A549 (cell line): ENCODE data around the gene SLC22A17. TPM values are rescaled to one million over a fixed set of nuclear protein-coding genes. Genes with fewer than 3 reads are reported as not detected.

Source experiments
- ATAC-seq, 2 experiments: fragments of 200-7000 bp in 1 of 2; fragments of >200 bp in 1 of 2; cut with Nextera tagmentation in 1 of 2; cut with Tn5 transposase in 1 of 2; 3 replicates each; pipeline versions ENCODE4 v1.8.0 to v1.9.1; 2018 to 2020; ENCODE audit warnings: mild to moderate bottlenecking in 1 of 2, moderate library complexity in 1 of 2
- CTCF ChIA-PET: fragments of 300-600 bp; sonication (Branson Sonifier 250); formaldehyde crosslinking; extraction: SDS; loops from one replicate; lab custom pipeline; 2021; ENCODE audit warnings: antibody characterized with exemption, inconsistent platforms; lab: Yijun Ruan, JAX
- POLR2A ChIA-PET: fragments of 350-600 bp; formaldehyde crosslinking; extraction: SDS; loops from one replicate; lab custom pipeline; 2021; ENCODE audit warnings: antibody characterized with exemption, inconsistent platforms; lab: Yijun Ruan, JAX
- DNase-seq, 2 experiments: peaks; one replicate each; pipeline versions ENCODE4 v3.0.0 to v3.0.0-alpha.2; 2011 to 2016; ENCODE audit warnings: low read depth in 1 of 2, low spot score in 1 of 2
- FAIRE-seq: peaks from 2 replicates; lab custom pipeline; 2011; peaks lifted over from hg19 to GRCh38; lab: Jason Lieb, UNC
- H3K27ac ChIP-seq, 2 experiments: fragments of >200 bp; sonication (Bioruptor Twin); formaldehyde crosslinking; 3 replicates each; pipeline ENCODE4 v1.5.1; 2016 to 2017
- H3K4me1 ChIP-seq: fragments of >200 bp; sonication (Bioruptor Twin); formaldehyde crosslinking; 3 replicates; pipeline ENCODE4 v1.6.1; 2016
- H3K4me2 ChIP-seq: fragments of >200 bp; sonication (Bioruptor Twin); formaldehyde crosslinking; 3 replicates; pipeline ENCODE4 v1.6.1; 2016
- H3K4me3 ChIP-seq: fragments of >200 bp; sonication (Bioruptor Twin); formaldehyde crosslinking; 3 replicates; pipeline ENCODE4 v1.5.1; 2016
- H3K9me3 ChIP-seq: fragments of >200 bp; sonication (Bioruptor Twin); formaldehyde crosslinking; 3 replicates; pipeline ENCODE4 v1.6.1; 2016
- CBX8 ChIP-seq: fragments of 200-600 bp; sonication (generic); IDR thresholded peaks from 2 replicates; pipeline ENCODE4 v1.6.1; 2016
- CEBPB ChIP-seq, 2 experiments: fragments of >200 bp in 1 of 2; sonication (Bioruptor Twin) in 1 of 2; formaldehyde crosslinking in 1 of 2; IDR thresholded peaks; 2 replicates each; pipeline ENCODE4 v1.6.1; 2012 to 2016
- CHD2 ChIP-seq: fragments of 150-350 bp; IDR thresholded peaks from 2 replicates; pipeline ENCODE4 v1.6.1; 2014; ENCODE audit warnings: low read length; ENCODE audit not compliant: partially characterized antibody
- EHF ChIP-seq: fragments of 250-450 bp; sonication (Bioruptor Pico); IDR thresholded peaks from 2 replicates; pipeline ENCODE4 v1.5.0; 2020; ENCODE audit warnings: mild to moderate bottlenecking
- EHMT2 ChIP-seq: fragments of 200-600 bp; sonication (generic); IDR thresholded peaks from 2 replicates; pipeline ENCODE4 v1.6.1; 2016; ENCODE audit warnings: antibody characterized with exemption, low read depth, mild to moderate bottlenecking, moderate library complexity
- FOSL2 ChIP-seq, 2 experiments: fragments of 450-650 bp in 1 of 2; fragments of >200 bp in 1 of 2; sonication (Bioruptor Twin) in 1 of 2; formaldehyde crosslinking; IDR thresholded peaks; 2 replicates each; pipeline versions ENCODE4 v1.5.0 to v1.6.1; 2016 to 2020; ENCODE audit warnings: mild to moderate bottlenecking in 1 of 2, moderate library complexity in 1 of 2
- FOXS1 ChIP-seq: fragments of 250-450 bp; sonication (Bioruptor Pico); IDR thresholded peaks from 2 replicates; pipeline ENCODE4 v1.5.0; 2020; ENCODE audit warnings: mild to moderate bottlenecking, moderate library complexity
- HDAC2 ChIP-seq: fragments of 200-600 bp; sonication (generic); IDR thresholded peaks from 2 replicates; pipeline ENCODE4 v1.6.1; 2016
- HEYL ChIP-seq: fragments of 250-450 bp; sonication (Bioruptor Pico); IDR thresholded peaks from 2 replicates; pipeline ENCODE4 v1.8.0; 2021; ENCODE audit warnings: mild to moderate bottlenecking, moderate library complexity
- HOXB13 ChIP-seq: fragments of 250-450 bp; sonication (Bioruptor Pico); IDR thresholded peaks from 2 replicates; pipeline ENCODE4 v1.5.0; 2020; ENCODE audit warnings: low read depth, mild to moderate bottlenecking, moderate library complexity
- HOXB5 ChIP-seq: fragments of 250-450 bp; sonication (Bioruptor Pico); IDR thresholded peaks from 2 replicates; pipeline ENCODE4 v1.5.0; 2020; ENCODE audit warnings: mild to moderate bottlenecking, moderate library complexity
- JUNB ChIP-seq: fragments of >200 bp; sonication (Bioruptor Twin); formaldehyde crosslinking; IDR thresholded peaks from 2 replicates; pipeline ENCODE4 v1.6.1; 2016
- KDM5A ChIP-seq: fragments of 200-600 bp; sonication (generic); IDR thresholded peaks from 2 replicates; pipeline ENCODE4 v1.6.1; 2016; ENCODE audit warnings: antibody characterized with exemption, mild to moderate bottlenecking
- MAFK ChIP-seq: fragments of 450-650 bp; IDR thresholded peaks from 2 replicates; pipeline ENCODE4 v1.6.1; 2014; ENCODE audit not compliant: partially characterized antibody
- MAZ ChIP-seq: fragments of 150-350 bp; IDR thresholded peaks from 2 replicates; pipeline ENCODE4 v1.6.1; 2014; ENCODE audit warnings: antibody characterized with exemption, low read depth, low read length, borderline replicate concordance
- NPAS2 ChIP-seq: fragments of 250-450 bp; sonication (Bioruptor Pico); IDR thresholded peaks from 2 replicates; pipeline ENCODE4 v1.8.0; 2022; ENCODE audit warnings: mild to moderate bottlenecking, moderate library complexity, borderline replicate concordance
- NR3C1 ChIP-seq: fragments of >200 bp; sonication (Bioruptor Twin); formaldehyde crosslinking; IDR thresholded peaks from 3 replicates; pipeline ENCODE4 v1.6.1; 2017
- PHF8 ChIP-seq: fragments of 200-600 bp; sonication (generic); IDR thresholded peaks from 2 replicates; pipeline ENCODE4 v1.6.1; 2016; ENCODE audit warnings: low read depth, mild to moderate bottlenecking, antibody characterized with exemption, moderate library complexity, borderline replicate concordance
- POLR2A ChIP-seq: IDR thresholded peaks from 2 replicates; pipeline ENCODE4 v1.6.1; 2012; ENCODE audit warnings: mild to moderate bottlenecking, low read length
- SREBF2 ChIP-seq: fragments of 450-650 bp; IDR thresholded peaks from 2 replicates; pipeline ENCODE4 v1.6.1; 2014; ENCODE audit warnings: mild to moderate bottlenecking, moderate library complexity
- TP53 ChIP-seq: fragments of 250-450 bp; sonication (Bioruptor Pico); IDR thresholded peaks from 2 replicates; pipeline ENCODE4 v1.5.0; 2021; ENCODE audit warnings: mild to moderate bottlenecking, moderate library complexity
- ZFP36 ChIP-seq: fragments of 450-650 bp; IDR thresholded peaks from 2 replicates; pipeline ENCODE4 v1.6.1; 2014; ENCODE audit warnings: borderline replicate concordance; ENCODE audit not compliant: partially characterized antibody
- ZNF302 ChIP-seq: fragments of 250-450 bp; sonication (Bioruptor Pico); IDR thresholded peaks from 2 replicates; pipeline ENCODE4 v1.9.0; 2021; ENCODE audit warnings: inconsistent platforms, mild to moderate bottlenecking, moderate library complexity
- WGBS: methylation state at CpG from one replicate; pipeline ENCODE4 v1.1.6; 2017; ENCODE audit errors: missing lambda C conversion rate; 5-methylcytosine and 5-hydroxymethylcytosine counted together
- polyA plus RNA-seq, 4 experiments: library from polyadenylated mRNA; depleted of rRNA in 3 of 4; stranded (reverse); fragments of >200 nt; fragmentation: RNase III in 1 of 4; extraction: RNeasy Plus Mini Kit Qiagen cat#74134 plus additional on column Dnase treatment in 1 of 4; gene quantifications; 2 replicates in 3 of 4; 3 replicates in 1 of 4; pipeline ENCODE4 v1.2.3, GENCODE V29; 2011 to 2017
- TF ChIP-seq, protein P1 (sequence below): fragments of >200 bp; sonication (Bioruptor Twin); formaldehyde crosslinking; IDR thresholded peaks from 3 replicates; pipeline ENCODE4 v1.6.1; 2016
- TF ChIP-seq, protein P2 (sequence below): IDR thresholded peaks from 2 replicates; pipeline ENCODE4 v1.6.1; 2012; ENCODE audit warnings: low read depth, borderline replicate concordance
- TF ChIP-seq, protein P3 (sequence below): fragments of >200 bp; sonication (Bioruptor Twin); formaldehyde crosslinking; IDR thresholded peaks from 2 replicates; pipeline ENCODE4 v1.6.1; 2016
- TF ChIP-seq, protein P4 (sequence below): IDR thresholded peaks from 2 replicates; pipeline ENCODE4 v1.6.1; 2012
- TF ChIP-seq, protein P5 (sequence below): IDR thresholded peaks from 2 replicates; pipeline ENCODE4 v1.6.1; 2012

The SLC22A17 gene
- polyA plus RNA-seq, 2 of the 4 experiments (the other 2 are of a cell fraction), result 3.5 to 8.4 TPM

DNA sequence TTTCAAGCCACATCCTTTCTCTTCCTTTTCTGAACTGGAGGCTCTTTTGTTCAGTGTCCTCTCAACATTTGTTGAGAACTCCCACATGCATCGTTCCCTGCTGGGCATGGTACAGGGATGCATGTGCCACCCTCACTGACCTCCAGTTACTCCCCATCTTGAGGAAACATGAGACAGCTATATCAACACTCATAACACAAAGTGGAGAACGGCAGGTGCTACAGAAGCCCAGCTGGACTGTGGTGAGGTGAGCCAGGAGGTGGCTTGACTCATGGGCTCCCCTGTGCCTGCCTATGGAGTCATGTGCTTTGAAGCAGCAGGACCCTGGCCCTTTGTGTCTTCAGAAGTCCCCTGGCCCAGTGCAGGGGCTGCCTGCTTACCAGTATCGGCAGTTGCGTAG, 45.7 kb upstream of the SLC22A17 start:
- Histone ChIP-seq H3K4me1 (no peaks in the 10 kb centered on the region), H3K4me2 (no peak overlapping the region), H3K4me3 (no peak overlapping the region), H3K9me3 (no peaks in the 10 kb centered on the region)
- DNase-seq (no peak), ATAC-seq (no peak)
- POLR2A ChIA-PET, result no interaction called here
- TF ChIP-seq SREBF2, result no peak
- TF ChIP-seq, protein P1, sequence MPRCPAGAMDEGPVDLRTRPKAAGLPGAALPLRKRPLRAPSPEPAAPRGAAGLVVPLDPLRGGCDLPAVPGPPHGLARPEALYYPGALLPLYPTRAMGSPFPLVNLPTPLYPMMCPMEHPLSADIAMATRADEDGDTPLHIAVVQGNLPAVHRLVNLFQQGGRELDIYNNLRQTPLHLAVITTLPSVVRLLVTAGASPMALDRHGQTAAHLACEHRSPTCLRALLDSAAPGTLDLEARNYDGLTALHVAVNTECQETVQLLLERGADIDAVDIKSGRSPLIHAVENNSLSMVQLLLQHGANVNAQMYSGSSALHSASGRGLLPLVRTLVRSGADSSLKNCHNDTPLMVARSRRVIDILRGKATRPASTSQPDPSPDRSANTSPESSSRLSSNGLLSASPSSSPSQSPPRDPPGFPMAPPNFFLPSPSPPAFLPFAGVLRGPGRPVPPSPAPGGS, result no peak
- TF ChIP-seq, protein P2, sequence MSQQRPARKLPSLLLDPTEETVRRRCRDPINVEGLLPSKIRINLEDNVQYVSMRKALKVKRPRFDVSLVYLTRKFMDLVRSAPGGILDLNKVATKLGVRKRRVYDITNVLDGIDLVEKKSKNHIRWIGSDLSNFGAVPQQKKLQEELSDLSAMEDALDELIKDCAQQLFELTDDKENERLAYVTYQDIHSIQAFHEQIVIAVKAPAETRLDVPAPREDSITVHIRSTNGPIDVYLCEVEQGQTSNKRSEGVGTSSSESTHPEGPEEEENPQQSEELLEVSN, result no peak
- TF ChIP-seq, protein P3, sequence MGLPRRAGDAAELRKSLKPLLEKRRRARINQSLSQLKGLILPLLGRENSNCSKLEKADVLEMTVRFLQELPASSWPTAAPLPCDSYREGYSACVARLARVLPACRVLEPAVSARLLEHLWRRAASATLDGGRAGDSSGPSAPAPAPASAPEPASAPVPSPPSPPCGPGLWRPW, result no peak
- no peak for TF ChIP-seq HOXB5
- TF ChIP-seq EHMT2, result no peak
- TF ChIP-seq EHF (CRISPR knock-in tag), result no peak
- TF ChIP-seq CBX8, result no peak
- no peak for TF ChIP-seq ZFP36
- no peak for TF ChIP-seq CHD2
- no peak for TF ChIP-seq FOSL2 (IDR thresholded peaks at IDR 0.05)
- TF ChIP-seq FOSL2 (CRISPR knock-in tag; IDR thresholded peaks at IDR 0.05), result no peak
- TF ChIP-seq NR3C1, result no peak
- no peak for TF ChIP-seq KDM5A
- TF ChIP-seq HDAC2, result no peak
- TF ChIP-seq, all 56 proteins: peak for 0
- WGBS, result 47% methylated on average over 4 of the region's 4 CpGs
- CTCF ChIA-PET, result interaction anchor here (12.5 kb wide), 1 partner anchor 18 kb away, joined by 106 read pairs; the partner anchor contains the start of gene CMTM5
- H3K27ac ChIP-seq, result no peak overlapping the region
- no peak for FAIRE-seq

DNA sequence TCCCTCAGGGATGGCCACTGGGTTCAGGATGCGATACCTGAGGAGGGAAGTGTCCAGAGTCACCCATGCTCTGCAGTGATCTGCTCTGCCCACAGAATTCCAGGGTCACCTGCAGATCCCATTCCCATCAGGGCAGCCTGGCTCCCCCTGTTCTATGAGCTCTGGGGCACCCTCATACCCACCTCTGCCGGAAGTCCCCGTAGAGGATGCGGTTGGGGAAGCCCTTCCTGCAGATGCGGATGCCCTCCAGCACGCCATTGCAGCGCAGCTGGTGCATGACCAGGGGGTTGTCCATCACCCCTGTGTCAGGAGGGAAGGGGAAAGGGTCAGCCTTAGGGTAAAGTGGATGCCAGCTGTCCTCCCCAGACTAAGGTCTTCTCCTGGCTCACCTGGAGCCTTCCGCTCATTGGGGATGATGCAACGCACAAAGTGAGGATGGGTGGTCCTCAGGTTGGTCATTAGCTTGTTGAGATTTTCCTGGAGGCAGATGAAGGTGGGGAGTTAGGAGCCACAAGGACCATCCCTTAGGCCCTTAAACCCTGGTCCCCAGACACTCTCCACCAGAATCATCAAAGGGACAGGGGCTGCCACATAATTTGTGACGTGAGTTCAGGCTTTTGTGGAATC, 44.2 kb upstream of the SLC22A17 start:
- H3K9me3 ChIP-seq, result no peaks in the 10 kb centered on the region
- H3K4me3 ChIP-seq, result no peak overlapping the region
- no peak for DNase-seq

DNA sequence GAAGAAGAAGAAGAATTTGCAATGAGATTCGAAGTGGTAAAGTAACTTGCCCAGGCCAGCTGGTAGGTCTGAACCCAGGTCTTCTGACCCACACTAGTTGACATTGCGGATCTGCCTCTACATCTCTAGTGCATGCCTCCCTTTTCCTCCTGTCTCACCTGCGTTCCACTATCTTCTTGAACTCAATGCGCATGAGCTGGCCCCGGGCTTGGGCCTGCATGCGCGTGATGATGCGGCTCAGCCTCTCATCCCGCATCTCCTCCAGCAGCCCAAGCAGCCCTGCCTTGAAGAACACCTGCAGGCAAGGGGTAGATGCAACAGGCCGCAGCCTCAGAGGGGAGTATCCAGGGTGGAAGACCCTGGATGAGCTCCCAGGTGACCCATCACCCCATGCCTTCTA, 43.4 kb upstream of the SLC22A17 start:
- FAIRE-seq, result no peak
- Histone ChIP-seq H3K4me3 (no peak overlapping the region), H3K27ac (no peak overlapping the region)
- WGBS, result 63% methylated on average over 10 of the region's 10 CpGs
- CTCF ChIA-PET, result interaction anchor here (1.7 to 12.5 kb wide), 2 partner anchors 16 to 68 kb away, joined by 4 to 106 read pairs; partner anchors contain the start of gene CMTM5
- no peak for DNase-seq
- TF ChIP-seq FOSL2 (IDR thresholded peaks at IDR 0.05), result no peak
- TF ChIP-seq FOSL2 (CRISPR knock-in tag; IDR thresholded peaks at IDR 0.05), result no peak
- TF ChIP-seq, protein P4, sequence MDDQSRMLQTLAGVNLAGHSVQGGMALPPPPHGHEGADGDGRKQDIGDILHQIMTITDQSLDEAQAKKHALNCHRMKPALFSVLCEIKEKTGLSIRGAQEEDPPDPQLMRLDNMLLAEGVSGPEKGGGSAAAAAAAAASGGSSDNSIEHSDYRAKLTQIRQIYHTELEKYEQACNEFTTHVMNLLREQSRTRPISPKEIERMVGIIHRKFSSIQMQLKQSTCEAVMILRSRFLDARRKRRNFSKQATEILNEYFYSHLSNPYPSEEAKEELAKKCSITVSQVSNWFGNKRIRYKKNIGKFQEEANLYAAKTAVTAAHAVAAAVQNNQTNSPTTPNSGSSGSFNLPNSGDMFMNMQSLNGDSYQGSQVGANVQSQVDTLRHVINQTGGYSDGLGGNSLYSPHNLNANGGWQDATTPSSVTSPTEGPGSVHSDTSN, result no peak
- no peak for TF ChIP-seq KDM5A
- no peak for TF ChIP-seq PHF8
- TF ChIP-seq POLR2A, result no peak
- TF ChIP-seq FOXS1 (CRISPR knock-in tag), result no peak
- no peak for TF ChIP-seq CEBPB (IDR thresholded peaks at IDR 0.05)
- no peak for TF ChIP-seq JUNB
- no peak for TF ChIP-seq HOXB13 (CRISPR knock-in tag)
- TF ChIP-seq CHD2, result no peak
- TF ChIP-seq MAZ, result no peak
- no peak for TF ChIP-seq TP53 (CRISPR knock-in tag)
- TF ChIP-seq, protein P1, result no peak
- TF ChIP-seq NPAS2, result no peak
- TF ChIP-seq ZNF302 (CRISPR knock-in tag), result no peak
- no peak for TF ChIP-seq MAFK
- TF ChIP-seq, all 56 proteins: peak for 0
- no peaks in the 10 kb centered on the region for H3K9me3 ChIP-seq
- no peak for ATAC-seq
- H3K4me1 ChIP-seq, result no peaks in the 10 kb centered on the region
- H3K4me2 ChIP-seq, result no peak overlapping the region
- POLR2A ChIA-PET, result no interaction called here

More for the DNA sequence above, 44.2 kb upstream of the SLC22A17 start:
- ATAC-seq, result no peak
- FAIRE-seq, result no peak
- CTCF ChIA-PET, result interaction anchor here (1.7 to 12.5 kb wide), 2 partner anchors 17 to 68 kb away, joined by 4 to 106 read pairs; partner anchors contain the start of gene CMTM5
- TF ChIP-seq NPAS2 (no peak), CHD2 (no peak), HEYL (CRISPR knock-in tag) (no peak), HDAC2 (no peak)
- TF ChIP-seq, protein P5, sequence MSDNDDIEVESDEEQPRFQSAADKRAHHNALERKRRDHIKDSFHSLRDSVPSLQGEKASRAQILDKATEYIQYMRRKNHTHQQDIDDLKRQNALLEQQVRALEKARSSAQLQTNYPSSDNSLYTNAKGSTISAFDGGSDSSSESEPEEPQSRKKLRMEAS, result no peak
- POLR2A ChIA-PET, result no interaction called here
- no peak overlapping the region for H3K27ac ChIP-seq
- WGBS, result 56% methylated on average over 6 of the region's 10 CpGs
- no peak overlapping the region for H3K4me2 ChIP-seq
- no peaks in the 10 kb centered on the region for H3K4me1 ChIP-seq
